DMS114 treated with DMSO at 0.1 percent for 48 hours (cell line): ENCODE measurements around the gene DYRK1A.

Source experiments
- DNase-seq: peaks from one replicate; lab custom pipeline; 2025; ENCODE audit not compliant: unreplicated experiment; lab: John Stamatoyannopoulos, UW

DYRK1A gene

DNA sequence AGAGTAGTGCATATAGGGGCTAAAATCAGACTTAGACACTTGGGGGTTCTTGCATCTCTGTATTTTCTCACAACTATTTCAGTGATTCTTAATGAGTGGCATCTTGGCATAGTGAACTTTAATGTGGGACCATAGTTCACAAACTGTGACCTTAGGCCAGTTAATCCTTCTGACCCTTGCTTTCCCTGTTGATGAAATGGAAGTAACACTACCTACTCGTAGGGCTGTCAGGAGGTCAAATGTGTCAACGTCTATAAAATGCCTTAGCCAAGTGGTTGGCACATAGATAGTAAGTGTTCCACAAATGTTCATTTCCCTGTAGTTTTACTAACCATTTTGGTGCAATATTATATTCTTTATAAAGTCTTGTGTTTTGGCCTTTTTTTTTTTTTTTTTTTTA is 49.4 kb downstream of the DYRK1A start:
- DNase-seq, result no peak

DNA sequence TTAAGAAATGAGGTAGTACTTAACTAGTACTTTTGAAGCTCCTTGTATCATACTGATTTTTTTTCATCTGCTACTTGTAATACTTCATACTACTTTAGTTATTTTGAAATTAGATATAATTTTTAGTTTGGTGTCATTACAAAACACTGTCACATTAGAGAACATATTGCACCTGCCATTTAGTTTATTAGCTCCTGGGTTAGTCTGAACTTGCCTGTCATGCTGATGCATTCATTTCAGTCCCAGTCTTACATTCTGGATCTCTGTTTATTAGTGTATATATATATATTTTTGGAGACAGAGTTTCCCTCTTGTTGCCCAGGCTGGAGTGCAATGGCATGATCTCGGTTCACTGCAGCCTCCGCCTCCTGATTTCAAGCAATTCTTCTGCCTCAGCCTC is 50.3 kb downstream of the DYRK1A start:
- DNase-seq, result no peak

DNA sequence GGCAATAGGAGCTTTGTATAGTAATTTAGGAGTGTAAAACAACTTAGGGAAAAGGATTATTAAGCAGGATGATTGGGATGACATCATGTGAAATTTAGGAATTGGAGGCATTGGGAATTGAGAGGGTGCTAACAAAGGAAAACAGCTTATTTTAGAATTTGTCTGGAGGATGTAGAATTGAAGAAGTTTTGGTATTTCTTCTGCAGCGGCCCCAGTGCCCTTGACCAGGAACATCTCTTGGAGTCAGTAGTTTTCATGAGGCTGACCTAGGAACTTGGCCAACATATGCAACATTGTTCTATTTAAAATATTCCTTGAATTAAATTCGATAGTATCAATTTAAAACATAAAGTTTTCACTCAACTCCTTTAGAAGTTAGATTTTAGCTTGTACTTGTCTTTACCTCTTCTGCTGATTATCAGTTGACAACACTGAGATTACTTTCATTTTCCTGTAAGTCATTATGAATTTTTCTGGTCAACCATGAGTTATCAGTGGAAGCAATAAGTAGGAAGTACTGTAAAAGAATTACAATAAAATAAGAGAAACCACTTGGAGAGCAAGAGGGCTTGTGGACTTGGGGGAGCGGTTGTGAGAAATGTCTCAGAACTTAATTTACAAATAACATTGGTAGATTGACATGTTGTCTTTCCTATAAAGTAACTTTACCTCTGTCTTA is 52.8 kb downstream of the DYRK1A start:
- no peak for DNase-seq

DNA sequence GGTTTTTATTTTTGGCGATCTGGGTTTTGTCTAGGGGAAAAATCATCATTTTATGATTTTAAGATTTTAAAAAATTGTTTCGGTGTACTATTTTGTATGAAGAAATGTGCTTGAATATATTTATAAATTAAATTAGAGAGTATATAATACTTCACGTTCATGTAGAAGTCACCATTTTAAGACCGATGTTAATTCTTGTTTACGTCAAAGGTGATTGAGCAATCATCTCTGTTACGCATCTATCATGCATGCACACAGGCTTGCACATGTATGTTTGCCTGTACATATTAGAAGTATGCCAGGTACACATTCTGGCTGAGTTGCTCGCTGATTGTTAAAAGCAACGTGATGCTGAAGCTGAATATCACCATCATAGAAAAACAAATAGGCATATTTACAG is 54.7 kb downstream of the DYRK1A start:
- no peak for DNase-seq

DNA sequence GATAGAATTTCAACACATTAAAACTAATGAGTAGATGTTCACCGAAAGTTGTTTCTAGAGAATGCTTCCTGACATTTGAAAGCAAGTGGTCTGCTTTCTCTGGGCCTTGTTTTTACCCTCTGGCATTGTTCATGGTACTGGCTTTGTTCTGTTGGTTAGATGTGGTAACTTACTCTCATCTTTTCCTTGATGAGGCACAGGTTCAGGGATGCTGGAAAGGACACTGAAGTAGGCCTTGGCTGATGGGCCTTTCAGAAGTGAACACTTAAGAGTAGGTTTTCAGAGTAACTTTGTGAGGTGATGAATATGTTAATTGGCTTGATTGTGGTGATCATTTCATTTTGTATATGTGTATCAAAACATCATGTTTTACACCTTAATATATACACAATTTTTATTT is 55.8 kb downstream of the DYRK1A start:
- DNase-seq, result no peak

DNA sequence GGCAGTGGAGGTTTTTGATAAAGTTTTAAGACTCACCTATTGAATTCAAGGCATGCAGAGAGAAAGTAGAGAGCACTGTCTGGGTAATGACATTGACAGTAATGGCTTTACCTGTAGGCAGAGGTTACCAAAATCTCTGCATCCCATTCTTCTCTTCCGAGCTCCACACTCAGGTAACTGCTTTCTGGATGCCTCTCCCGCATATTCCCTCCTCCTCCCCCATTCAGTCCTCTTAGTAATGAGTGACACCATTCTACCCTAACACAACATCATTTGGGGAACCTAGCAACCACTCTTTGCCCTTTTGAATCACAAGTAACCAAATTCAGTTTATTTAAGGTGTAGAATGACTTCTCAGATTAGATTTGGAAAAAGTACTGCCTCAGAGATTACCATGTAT is 56.5 kb downstream of the DYRK1A start:
- no peak for DNase-seq

DNA sequence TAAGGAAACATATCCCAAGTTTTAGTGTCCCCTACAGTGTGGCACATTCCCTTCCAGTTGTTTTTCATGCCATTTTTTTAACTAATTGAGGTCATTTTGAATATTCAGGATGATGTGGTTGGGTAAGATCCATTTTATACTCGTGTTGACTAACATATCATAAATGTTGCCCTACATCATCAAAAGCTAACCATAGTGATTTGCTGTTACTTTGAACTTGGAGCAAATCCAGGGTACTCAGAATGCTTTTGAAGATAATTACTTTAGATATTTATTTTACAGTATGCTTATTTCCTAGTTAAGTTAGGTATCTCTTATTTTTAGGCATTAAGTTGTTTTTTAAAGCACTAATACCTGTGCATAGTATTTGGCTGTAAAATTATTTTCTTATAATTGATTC is 57.8 kb downstream of the DYRK1A start:
- DNase-seq, result no peak

DNA sequence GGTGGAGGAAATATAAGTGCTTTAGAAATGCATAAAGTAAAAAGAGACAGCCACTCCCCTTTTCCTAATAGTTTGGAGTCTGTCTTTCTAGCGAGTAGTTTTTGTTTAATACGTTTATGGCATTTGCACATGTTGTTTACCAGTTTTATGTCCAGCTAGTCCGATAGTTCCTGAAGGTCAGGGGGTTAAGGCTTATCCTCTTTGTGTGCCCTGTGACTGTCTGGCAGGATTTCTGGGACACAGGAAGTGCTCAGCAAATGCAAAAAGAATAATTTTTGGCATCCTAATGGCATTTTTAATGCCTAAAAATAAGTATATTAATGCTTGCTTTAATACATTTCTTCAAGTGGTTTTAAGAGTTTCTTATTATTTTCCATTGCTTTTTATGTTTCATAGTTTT is 58.4 kb downstream of the DYRK1A start:
- no peak for DNase-seq

DNA sequence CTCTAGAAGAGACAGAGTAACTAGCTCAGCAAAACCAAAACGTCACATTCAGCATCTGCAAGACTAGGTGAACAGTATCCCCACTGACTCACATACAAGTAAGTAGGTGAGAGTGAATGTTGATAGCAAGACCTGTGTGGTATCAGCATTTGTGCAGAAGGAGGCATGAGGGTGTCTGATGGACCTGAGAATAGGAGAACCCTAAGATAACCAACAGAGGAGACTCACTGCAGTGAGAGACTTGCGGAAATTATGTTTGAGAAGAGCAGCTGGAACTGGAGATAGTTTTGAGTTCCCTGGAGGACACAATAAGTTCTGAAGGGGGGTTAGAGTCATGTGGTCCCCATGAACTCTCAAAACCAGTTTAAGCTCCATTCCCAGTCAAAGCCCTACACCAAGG is 59.1 kb downstream of the DYRK1A start:
- no peak for DNase-seq

DNA sequence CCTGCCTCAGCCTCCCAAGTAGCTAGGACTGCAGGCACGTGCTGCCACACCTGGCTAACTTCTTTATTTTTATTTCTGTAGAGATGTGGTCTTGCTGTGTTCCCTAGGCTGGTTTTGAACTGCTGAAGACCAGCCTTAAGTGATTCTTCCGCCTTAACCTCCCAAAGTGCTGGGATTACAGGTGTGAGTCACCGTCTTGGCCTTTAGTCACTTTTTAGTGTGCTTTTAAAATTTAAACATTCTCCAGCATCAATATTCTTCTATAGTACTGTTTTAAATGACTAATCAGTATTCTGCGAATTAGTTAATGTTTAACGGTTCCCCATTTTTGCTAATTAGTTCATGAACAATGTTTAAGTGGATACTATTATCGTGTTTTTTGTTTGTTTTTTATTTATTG is 60.6 kb downstream of the DYRK1A start:
- no peak for DNase-seq

DNA sequence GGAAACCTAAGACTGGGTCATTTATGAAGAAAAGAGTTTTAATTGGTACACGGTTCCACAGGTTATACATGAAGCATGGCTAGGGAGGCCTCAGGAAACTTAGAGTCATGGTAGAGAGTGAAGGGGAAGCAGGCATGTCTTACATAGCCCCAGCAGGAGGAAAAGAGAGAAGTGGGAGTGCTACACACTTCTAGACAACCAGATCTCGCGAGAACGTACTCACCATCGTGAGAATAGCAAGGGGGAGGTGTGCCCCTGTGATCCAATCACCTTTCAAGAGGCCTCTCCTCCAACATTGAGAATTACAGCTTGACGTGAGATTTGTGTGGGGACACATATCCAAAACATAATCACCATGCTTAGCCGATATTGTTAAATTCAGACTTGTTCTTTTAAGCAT is 62.8 kb downstream of the DYRK1A start:
- no peak for DNase-seq

DNA sequence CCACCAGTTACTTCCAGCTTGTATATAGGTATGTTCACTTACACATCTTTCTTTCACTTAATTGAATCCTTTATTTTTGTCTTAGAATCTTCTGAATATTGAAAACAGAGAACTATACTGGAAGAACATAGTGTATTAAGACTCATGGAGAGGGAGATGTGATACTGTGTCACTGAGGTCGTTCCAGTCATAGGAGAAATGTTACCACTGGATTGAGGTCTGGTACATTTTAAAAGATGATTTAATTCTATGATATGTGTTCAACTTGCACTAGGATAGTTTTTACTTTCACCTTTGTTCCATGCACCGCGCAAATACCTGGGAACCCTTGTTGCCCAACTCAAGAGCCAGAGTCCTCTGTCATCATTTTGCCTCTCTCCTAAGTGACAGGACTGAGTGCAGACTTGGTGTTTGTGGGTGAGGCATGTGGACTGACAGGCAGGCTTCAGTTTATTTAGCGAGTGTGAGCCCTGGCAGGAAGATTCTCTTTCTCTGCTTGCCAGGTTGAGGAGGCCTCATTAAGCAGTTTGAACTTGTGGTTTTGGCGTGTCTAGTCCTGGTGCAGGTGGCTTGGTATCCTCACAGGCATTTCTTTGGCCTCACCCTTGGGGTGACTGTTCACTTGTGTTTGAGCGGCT is 63.7 kb downstream of the DYRK1A start:
- DNase-seq, result no peak

DNA sequence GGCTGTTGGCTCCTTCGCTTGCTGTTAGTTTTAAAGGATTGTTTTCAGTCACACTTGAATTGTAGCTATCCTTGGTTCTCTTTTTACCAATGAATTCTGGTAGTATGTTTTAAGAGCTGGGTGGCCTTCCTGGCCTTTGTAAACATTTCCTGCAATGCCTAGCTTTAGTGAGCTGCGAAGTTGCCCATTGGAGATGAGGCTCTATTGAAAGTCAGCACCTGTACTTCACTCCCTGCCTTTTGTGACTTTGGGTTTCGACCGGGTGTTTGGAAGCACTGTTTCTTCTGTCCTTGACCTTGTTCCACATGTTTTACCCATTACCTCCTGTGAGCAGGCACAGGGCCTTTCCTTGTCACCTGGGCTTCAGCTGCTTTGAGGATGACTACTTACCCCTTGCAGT is 64.7 kb downstream of the DYRK1A start:
- no peak for DNase-seq

DNA sequence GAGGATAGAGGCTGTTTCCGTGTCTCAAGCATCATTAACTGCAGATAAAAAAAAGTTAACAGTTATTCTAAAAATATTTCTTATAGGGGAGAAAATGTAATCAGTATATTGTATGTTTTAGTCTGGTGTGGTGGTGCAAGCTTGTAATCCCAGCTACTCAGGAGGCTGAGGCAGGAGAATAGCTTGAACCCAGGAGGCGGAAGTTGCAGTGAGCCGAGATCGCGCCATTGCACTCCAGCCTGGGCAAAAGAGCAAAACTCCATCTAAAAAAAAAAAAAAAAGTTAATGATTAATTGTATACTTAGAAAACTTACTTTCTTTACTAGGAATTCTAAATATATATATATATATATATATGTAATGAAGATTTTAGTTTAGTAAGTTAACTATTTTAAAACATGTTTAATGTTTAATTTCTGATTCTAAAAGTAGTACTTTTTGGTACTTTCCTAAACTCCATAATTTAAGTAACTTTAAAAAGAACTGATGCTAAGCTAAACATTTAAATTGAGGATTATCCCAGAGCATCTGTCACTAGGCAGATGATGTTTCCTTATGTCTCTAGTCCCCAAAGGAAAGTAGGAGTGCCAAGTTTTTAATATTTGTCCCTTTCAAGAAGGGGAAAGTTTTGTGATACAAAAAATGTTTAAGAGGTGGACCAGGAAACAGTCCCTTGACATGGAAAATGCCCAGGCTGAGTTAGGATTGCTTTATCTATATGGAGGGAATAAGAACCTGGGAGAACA is 66.3 kb downstream of the DYRK1A start:
- no peak for DNase-seq

DNA sequence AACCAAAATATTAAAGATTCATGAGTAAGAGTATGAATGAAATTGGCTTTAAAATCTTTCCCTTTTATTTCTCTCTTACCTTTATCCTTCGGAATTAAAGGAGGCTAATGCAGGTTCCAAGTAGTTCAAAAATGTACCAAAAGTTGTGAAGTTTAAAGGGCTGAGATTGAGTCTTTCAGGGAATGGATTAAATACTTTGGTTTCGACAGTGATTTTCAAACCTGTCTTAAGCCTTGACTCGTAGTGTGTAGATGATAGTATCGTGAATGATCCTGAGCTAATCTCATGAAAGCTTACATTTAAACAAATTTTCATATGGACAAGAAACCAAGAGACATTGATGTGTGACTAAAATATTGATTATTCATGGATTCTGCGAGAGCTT is 66.9 kb downstream of the DYRK1A start:
- no peak for DNase-seq

DNA sequence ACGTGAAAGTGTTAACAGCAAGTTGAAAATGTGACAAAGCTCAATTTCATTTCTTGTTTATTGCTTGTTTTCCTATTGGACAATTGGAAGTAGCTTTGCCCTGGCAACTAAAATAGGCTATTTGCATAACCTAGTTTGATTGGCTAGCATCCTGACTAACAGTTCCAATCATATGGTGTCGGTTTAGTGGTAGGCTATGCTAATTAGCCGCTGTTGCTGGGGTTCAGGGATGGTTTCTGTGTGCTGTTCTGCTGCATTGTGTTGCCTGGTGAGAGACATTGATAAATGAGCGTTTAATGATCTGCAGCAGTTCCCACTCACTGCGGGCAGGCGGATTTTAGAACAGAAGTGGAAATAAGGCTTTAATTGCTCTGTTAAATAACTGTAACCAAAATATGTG is 68.5 kb downstream of the DYRK1A start:
- no peak for DNase-seq

DNA sequence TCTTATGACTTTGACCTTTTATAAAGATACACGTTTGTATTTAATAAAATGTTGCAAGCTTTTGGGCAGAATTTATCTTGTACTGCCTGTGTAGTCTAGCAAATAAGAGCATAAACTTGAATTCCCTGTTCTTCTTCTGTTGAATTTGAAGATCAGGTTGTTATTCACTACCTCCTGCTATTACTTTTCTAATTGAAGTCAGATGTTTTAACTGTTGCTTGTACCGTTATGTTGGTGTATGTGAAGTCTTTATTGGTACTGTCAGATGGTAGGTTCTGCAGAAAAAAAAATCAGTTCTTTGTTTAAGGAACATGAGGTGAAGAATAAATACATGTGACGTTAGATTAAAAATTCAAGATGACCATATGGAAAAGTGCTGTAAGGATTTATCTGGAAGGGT is 69.1 kb downstream of the DYRK1A start:
- DNase-seq, result no peak

DNA sequence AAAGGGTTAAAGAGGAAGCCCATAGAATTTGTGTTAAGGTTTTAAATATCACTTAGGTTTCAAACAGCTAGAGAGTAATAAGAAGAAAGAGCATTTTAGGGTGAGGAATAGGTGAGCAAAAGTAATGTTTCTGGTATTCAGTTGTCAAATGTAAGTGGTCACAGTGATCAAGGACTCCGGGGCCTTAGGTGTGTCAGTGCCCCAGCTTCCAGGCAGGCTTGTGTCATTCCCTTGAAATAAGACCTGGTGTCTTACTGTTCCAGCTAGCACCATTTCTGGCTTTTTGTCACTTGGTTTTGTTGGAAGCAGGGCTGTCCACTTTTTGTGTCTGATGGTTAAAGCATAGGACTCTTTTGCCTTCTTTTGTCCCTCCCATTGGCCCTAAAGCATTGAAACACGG is 69.6 kb downstream of the DYRK1A start:
- no peak for DNase-seq

DNA sequence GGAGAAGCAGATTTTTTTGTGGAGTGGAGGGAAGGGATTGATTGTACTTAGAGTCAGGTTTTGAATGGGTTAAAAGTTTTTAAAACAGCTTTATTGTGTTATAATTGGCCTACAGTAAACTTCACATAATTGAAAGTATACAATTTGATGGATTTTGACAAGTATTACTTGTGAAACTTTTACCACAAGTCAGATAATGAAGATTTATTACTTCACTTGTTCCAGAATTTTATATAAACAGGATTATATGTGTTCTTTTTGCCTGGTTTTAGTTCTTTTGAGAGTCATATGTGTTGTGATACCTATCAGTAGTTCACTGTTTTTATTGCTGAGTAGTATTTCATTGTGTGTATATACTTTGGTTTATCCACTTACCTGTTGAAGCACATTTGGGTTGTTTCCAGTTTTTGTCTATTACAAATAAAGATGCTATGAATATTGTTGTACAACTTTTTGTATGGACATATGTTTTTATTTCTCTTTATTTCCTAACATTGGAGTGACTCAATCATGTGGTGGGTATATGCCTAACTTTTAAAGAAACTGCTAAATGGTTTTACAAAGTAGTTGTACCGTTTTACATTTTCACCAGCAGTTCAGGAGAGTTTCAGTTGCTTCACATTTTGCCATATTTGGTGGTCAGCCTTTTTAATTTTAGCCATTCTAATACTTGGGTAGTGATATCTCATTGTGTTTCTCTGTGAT is 71.0 kb downstream of the DYRK1A start:
- no peak for DNase-seq

DNA sequence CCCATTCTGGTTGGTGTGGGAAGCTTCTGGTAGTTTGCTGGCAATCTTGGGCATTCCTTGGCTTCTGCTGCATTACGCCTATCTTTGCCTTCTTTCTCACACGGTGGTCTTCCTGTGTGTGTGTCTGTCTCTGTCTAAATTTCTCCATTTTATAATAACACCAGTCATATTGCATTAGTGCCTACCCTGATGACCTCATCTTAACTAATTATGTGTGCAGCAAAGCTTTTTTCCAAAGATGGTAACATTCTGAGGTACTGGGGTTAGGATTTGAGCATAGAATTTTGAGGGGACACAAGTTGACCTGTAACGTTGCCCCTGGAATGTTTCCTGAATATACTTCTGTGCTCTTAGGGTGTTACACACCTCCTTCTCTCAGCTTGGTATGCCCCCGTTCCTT is 77.1 kb downstream of the DYRK1A start:
- no peak for DNase-seq

DNA sequence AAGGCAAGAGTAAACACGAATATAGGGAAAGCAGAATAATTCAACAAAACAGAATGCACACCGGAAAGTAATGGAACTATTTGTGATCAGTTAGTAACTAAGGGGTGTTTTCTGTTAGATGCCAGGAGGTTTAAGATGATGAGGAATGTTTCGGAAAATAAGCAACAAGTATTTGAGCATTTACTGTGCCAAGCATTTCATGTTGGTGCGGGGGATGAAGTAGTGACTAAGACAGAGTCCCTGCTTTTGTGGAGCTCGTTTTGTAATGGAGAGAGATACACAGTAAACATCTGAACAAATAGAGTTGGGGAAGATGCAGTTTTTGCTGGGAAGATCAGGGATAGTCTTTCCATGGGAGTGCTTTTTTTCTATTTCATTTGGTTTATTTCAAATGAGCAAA is 78.7 kb downstream of the DYRK1A start:
- DNase-seq, result no peak

DNA sequence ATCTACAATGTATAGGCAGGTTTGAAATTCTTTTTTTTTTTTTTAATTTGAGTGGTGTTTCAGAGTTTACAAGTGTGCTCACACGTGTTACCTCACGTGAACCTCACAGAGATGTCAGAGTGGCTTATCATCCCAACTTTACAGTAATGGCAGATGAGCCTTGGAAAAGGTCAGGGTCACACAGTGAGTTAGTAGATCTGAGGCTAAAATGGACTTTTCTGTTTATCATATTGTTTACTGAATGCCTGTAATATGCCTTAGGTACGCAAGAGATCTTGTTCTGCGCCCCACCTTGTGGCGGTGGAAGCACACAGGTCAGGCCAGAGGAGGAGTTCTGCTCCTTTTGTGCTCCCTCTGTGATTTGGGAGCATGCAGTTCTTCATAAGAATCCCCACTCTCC is 80.0 kb downstream of the DYRK1A start:
- DNase-seq, result no peak
